Motor neuron (in vitro differentiated cells): ENCODE measurements around the gene PET117. TPM values are rescaled to one million over a fixed set of nuclear protein-coding genes. Genes with fewer than 3 reads are reported as not detected.
"Not testable (repeated sequence)": the region's sequence is repeated elsewhere in the genome, so short reads cannot be mapped to it uniquely, and the experiment has no call there.

Experiments
- ATAC-seq, 8 experiments: fragments of 200-7000 bp; cut with Tn5 transposase; replicated peaks in 6 of 8; 2 replicates each; pipeline ENCODE4 v1.8.0; 2021; ENCODE audit warnings: mild to moderate bottlenecking in 8 of 8, moderate library complexity in 8 of 8
- H3K27ac ChIP-seq, 2 donors: fragments of 250-450 bp; sonication (Bioruptor Pico); 2 replicates each; pipeline ENCODE4 v1.9.0; 2021; ENCODE audit warnings: antibody characterized with exemption in 2 of 2, mild to moderate bottlenecking in 2 of 2, moderate library complexity in 1 of 2
- H3K4me1 ChIP-seq, 2 donors: fragments of 250-450 bp; sonication (Bioruptor Pico); replicated peaks in 1 of 2; 2 replicates each; pipeline ENCODE4 v1.6.1; 2021; ENCODE audit warnings: antibody characterized with exemption in 2 of 2, mild to moderate bottlenecking in 2 of 2, moderate library complexity in 1 of 2
- H3K4me3 ChIP-seq, 5 donors: fragments of 250-450 bp; sonication (Bioruptor Pico); 2 replicates each; pipeline ENCODE4 v1.9.0; 2021; ENCODE audit warnings: antibody characterized with exemption in 5 of 5, mild to moderate bottlenecking in 5 of 5, moderate library complexity in 4 of 5
- WGBS, 10 experiments: fragments of 450-650 bp; shearing (Covaris generic); methylation state at CpG; one replicate each; pipeline ENCODE4 v1.0.0; 2022; 5-methylcytosine and 5-hydroxymethylcytosine counted together
- in situ Hi-C, 9 experiments: fragments of 400-800 bp; cut with MboI; loops; one replicate each; pipeline ENCODE4 v1.15.0; 2021; ENCODE audit warnings: low sequenced_read_pairs in 9 of 9, low pct_unique_long_range_greater_than_20kb in 2 of 9; ENCODE audit not compliant: unreplicated experiment in 9 of 9
- total RNA-seq, 8 experiments: library from RNA; unstranded; fragments of 300-600 nt; gene quantifications; 2 replicates each; pipeline versions ENCODE4 v1.2.3 to v1.2.4, GENCODE V29; 2022

The PET117 gene
- total RNA-seq, 8 experiments from 2014 or later: 10.4 to 17.3 (median 13.0) TPM

DNA sequence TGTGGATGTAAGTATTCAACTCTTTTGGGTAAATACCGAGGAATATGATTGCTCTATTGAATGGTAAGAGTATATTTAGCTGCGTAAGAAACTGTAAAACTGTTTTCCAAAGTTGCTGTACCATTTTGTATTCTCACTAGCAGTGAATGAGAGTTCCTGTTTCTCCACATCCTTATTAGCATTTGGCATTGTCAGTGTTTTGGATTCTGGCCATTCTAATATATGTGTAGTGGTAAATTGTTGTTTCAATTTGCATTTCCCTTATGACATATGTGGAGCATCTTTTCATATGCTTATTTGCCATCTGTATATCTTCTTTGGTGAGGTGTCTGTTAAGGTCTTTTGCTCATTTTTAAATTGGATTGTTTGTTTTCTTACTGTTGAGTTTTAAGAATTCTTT lies 29.3 kb upstream of the PET117 start:
- no peak for ATAC-seq
- Histone ChIP-seq H3K4me1 (no peaks in the 10 kb centered on the region), H3K4me3 (no peak overlapping the region), H3K27ac (no peak overlapping the region)
- WGBS, 10 experiments: 33 to 100% (median 69%) methylated on average over 1 to 2 of the region's 2 CpGs; no CpG with 5 or more reads in 1 of the 10 experiments
- in situ Hi-C loops: no loop called here

DNA sequence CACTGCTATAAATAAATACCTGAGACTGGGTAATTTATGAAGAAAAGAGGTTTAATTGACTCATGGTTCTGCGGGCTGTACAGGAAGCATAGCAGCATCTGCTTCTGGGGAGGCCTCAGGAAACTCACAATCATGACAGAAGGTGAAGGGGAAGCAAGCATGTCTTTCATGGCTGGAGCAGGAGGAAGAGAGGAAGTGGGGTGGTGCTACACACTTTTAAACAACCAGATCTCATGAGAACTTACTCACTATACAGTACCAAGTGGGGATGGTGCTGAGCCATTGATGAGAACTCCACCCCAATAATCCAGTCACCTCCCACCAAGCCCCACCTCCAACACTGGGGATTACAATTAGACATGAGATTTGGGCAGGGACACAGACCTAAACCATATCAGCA lies 9.1 kb upstream of the PET117 start:
- 11 to 100% (median 90%) methylated on average over 1 of the region's 1 CpG; no CpG with 5 or more reads in 4 of the 10 experiments for WGBS, 10 experiments
- in situ Hi-C loops, H3K4me1 ChIP-seq, ATAC-seq, H3K27ac ChIP-seq, H3K4me3 ChIP-seq: not testable (repeated sequence)

DNA sequence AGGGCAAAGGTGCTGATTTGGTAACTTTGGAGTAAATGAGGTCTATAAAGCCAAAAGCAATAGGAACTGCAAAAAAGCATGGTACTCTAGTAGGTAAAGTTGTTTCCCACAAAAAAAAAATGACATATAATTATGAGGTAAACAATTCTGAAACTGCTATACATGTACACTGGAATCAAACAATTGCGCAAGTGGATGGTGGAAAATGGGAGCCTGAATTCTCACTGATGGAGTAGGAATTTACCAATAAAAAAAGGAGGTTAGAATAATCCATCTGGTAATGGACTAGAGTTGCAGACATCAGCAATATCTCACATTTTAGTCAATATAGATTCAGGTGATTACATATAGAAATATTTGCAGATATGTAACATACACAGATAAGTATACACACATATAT lies 5.0 kb upstream of the PET117 start:
- no peak for ATAC-seq
- in situ Hi-C loops: no loop called here

DNA sequence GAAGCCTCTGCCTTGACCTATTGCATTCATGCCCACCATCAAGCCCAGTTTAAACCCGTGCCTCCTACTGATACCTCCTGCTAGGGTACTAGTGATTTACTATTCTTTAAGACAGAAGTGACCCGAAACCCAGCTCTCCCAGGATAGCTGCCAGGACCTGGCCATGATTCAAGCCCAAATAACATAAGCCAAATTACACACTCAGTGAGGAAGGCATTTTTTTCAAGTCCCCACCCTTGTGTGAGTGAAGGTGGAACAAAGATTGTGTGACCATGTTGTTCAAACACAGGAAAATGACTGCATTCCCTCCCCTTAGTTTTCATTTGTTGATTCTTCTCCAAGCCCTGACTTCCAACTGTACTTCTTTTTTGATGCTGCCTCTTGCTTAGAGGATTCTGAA lies 3.7 kb upstream of the PET117 start:
- Histone ChIP-seq H3K4me3 (no peak overlapping the region), H3K4me1 (peaks cover 5 to 8% of the 10 kb centered on the region in 2 donors), H3K27ac (no peak overlapping the region)
- in situ Hi-C loops: no loop called here
- WGBS, 10 experiments: 40 to 80% (median 51%) methylated on average over 1 of the region's 2 CpGs; no CpG with 5 or more reads in 6 of the 10 experiments
- no peak for ATAC-seq

More for the DNA sequence above, 5.0 kb upstream of the PET117 start:
- Histone ChIP-seq H3K27ac (no peak overlapping the region), H3K4me3 (no peak overlapping the region), H3K4me1 (peaks cover 3 to 5% of the 10 kb centered on the region in 2 donors)
- WGBS, 10 experiments: 89 to 100% (median 100%) methylated on average over 1 of the region's 1 CpG; no CpG with 5 or more reads in 2 of the 10 experiments

DNA sequence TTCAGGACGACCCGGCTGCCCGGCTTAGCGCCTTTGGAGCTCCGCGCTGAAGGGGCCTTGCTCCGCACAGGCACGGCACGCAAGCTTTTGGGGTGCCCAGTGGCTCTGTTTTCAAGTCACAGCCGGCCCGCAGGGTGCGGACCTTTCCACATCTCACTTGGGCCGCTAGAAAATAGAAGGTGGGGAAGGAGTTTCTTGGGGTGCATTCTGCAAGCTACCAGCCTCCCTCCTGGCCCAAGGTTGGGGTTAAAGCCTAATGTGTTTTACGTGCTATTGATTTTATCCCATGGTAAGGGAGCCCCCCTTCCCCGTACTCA lies 561 bp downstream of the PET117 start:
- WGBS, 10 experiments: 0 to 10% (median 5%) methylated on average over 1 to 6 of the region's 15 CpGs; no CpG with 5 or more reads in 3 of the 10 experiments
- in situ Hi-C loops: no loop called here
- Histone ChIP-seq H3K4me1 (peaks cover 15 to 16% of the 10 kb centered on the region in 2 donors), H3K27ac (peak overlapping the region; percentile 83 to 92), H3K4me3 (peak overlapping the region; percentile 69 to 95 (median 71))
- ATAC-seq: no peak

DNA sequence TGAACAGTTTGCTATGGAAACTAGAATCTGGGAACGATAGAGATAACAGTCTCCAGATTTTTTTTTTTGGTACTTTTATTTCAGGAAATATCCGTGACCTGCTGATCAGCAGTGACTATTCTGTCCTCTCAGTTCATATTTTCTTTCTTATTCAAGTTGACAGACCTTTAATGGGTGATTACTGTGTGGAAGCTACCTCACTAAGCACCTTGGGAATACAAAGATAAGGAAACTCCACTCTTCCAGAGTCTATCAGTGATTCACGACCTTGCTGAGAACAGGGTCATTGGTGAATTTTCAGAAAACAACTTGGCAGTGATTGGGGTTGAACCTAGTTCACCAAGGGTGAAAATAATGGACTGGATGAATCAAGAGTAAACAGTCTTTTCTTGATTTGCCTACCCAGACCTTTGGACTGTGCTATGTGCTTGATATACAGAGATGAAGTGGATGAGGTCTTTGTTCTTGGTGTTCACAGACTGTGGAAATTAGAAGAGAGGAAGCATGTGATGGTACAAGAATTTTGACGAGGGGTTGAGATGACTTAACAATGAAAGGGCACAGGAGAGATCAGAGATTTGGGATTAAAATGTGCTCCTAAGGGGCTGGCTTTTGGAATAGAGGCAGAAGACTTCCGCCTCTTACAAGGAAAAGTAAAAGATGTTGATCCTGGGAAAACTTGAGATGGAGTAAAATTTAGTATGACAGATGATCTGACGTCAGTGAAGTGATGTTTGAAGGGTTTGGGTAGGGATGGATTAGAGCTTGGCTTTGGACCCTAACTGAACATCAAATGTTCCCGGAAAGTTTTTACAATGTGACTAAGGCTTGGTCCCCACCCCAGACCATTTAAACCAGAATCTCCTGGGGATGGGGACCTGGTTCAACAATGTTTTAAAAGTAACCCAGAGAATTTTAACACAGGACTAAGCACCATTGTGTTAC lies 1.2 kb downstream of the PET117 start:
- in situ Hi-C loops: no loop called here
- Histone ChIP-seq H3K27ac (peak overlapping the region in 1 of 2 donors; percentile 83), H3K4me1 (peaks cover 15 to 16% of the 10 kb centered on the region in 2 donors), H3K4me3 (peak overlapping the region; percentile 69 to 95 (median 71))
- 13 to 100% (median 36%) methylated on average over 1 to 7 of the region's 7 CpGs for WGBS, 10 experiments
- ATAC-seq: no peak

DNA sequence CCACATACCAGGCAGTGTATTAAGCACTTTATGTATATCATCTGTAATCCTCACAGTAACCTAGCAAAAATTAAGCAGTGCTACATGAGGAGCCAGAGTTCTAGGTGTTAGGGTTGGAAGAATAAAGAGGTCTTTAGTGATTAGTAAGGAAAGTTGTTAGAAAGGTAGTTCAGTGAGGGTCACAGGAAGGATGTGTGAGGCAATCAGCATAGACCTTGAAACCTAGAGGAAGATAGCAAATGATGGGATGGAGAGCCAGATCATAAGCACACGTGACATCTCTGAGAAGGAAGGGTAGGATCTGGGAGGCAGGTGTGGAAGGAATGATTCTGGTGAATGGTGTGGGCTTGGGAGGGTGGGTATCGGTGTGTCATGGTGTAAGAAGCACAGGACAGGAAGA lies 2.2 kb downstream of the PET117 start:
- H3K27ac ChIP-seq: no peak overlapping the region
- in situ Hi-C loops: no loop called here
- ATAC-seq: no peak
- peaks cover 15 to 16% of the 10 kb centered on the region in 2 donors for H3K4me1 ChIP-seq
- WGBS, 10 experiments: 60 to 100% (median 100%) methylated on average over 1 to 2 of the region's 2 CpGs; no CpG with 5 or more reads in 4 of the 10 experiments
- H3K4me3 ChIP-seq: no peak overlapping the region

DNA sequence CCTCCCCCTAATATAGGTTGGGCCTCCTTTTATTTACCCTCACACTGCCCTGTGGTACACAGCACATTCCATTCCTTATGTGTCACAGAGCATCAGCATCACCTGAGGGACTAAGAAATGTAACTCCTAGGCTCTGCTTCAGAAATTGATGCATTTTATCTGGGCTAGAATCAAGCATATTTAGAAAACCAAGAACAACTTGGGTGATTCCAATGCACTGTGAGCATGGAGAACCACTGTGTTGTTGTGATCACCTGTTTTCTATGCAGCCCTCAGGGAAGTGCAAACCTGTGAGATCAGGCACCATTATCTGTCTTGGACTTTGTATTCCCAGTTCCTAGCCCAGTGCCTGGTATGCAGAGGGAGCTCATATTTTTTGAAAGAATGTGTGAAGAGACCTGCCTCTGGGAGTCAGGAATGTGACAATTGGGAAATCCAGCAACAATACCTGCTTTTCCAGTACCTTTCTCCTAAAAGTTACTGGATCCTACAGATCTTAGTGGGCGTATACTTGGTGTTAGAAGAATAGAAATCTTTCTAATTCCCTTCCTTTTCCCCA lies 7.0 kb downstream of the PET117 start:
- in situ Hi-C loops: no loop called here
- peak in 1 of 8 experiments; percentile 31 for ATAC-seq
- H3K27ac ChIP-seq: no peak overlapping the region
- H3K4me1 ChIP-seq: peaks cover under 1 to 3% of the 10 kb centered on the region in 2 donors
- WGBS, 10 experiments: 60 to 100% (median 100%) methylated on average over 1 of the region's 1 CpG; no CpG with 5 or more reads in 4 of the 10 experiments
- no peak overlapping the region for H3K4me3 ChIP-seq

DNA sequence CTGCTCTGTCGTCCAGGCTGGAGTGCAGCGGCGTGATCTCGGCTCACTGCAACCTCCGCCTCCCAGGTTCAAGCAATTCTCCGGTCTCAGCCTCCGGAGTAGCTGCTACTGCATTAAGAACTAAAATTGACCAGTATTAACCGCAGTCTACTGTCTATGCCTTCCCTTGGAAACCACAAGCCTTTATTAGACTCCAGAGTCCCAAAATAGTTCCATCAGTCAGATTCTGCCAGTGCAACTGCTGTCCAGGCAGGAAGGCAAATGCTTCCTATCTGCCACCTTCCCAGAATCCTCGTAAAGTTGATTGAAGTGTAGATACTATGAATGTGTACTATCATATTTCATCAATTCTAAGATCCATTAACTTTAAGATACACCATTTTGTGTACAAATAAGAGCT lies 16.7 kb downstream of the PET117 start:
- ATAC-seq: no peak
- in situ Hi-C loops: no loop called here
- Histone ChIP-seq H3K27ac (no peak overlapping the region), H3K4me3 (no peak overlapping the region), H3K4me1 (no peaks in the 10 kb centered on the region)
- WGBS, 10 experiments: 80 to 100% (median 98%) methylated on average over 1 to 9 of the region's 9 CpGs

DNA sequence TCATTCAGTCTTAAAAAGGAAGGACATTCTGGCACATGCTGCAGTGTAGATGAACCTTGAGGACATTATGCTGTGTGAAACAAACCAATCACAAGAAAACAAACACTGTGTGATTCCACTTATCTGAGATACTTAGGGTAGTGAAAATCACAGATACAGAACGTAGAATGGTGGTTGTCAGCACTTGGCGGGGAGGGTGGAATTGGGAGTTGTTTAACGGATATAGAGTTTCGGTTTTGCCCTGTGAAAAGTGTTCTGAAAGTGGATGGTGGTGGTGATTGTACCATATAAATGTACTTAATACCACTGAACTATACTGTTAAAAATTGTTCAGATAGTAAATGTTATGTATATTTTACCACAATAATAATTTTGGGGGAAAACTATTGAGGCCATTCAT lies 18.4 kb downstream of the PET117 start:
- in situ Hi-C loops: no loop called here
- WGBS, 10 experiments: 90 to 100% (median 94%) methylated on average over 2 to 4 of the region's 4 CpGs; no CpG with 5 or more reads in 4 of the 10 experiments
- Histone ChIP-seq H3K4me3 (no peak overlapping the region), H3K27ac (no peak overlapping the region), H3K4me1 (no peaks in the 10 kb centered on the region)
- no peak for ATAC-seq

DNA sequence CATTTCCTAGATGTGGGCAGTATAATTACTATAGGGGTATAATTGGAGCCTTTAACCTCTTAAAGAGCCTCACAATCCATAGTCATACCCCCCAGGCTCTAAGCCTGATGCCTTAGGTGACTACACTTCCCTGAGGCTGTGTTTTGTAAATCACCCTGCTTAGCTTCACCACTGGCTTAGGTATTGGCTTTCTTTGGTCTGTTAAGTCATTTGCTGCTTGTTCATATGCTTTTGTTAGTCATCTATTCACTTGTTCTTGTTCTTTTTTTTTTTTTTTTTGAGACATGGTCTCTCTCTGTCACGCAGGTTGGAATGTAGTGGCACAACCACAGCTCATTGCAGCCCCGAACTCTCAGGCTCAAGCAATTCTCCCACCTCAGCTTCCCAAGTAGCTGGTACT lies 26.7 kb downstream of the PET117 start:
- in situ Hi-C loops: no loop called here
- no peak overlapping the region for H3K4me3 ChIP-seq
- no peaks in the 10 kb centered on the region for H3K4me1 ChIP-seq
- H3K27ac ChIP-seq: no peak overlapping the region
- peak in 1 of 8 experiments; percentile 21 for ATAC-seq
- WGBS, 10 experiments: 39 to 100% (median 85%) methylated on average over 1 to 2 of the region's 2 CpGs; no CpG with 5 or more reads in 2 of the 10 experiments

DNA sequence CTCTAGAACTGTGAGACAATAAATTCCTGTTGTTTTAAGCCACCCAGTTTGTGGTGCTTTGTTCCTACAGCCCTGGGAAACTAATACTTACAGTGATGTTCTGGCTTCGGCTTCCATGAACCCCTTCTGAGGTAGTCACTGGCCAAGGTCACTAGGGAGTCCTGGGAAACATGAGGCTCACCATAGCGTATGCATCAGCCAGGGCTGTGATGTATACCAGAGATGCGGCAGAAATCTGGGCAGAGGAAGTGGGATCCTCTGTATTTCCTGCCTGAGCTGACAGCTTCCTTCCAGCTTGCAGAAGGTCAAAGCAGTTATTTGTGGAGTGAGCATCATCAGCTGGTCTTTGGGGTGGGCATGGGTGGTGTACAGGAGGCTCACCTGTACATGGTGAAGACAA lies 27.9 kb downstream of the PET117 start:
- no peak for ATAC-seq
- Histone ChIP-seq H3K27ac (no peak overlapping the region), H3K4me1 (no peaks in the 10 kb centered on the region), H3K4me3 (no peak overlapping the region)
- in situ Hi-C loops: no loop called here
- 40 to 100% (median 91%) methylated on average over 1 to 3 of the region's 3 CpGs; no CpG with 5 or more reads in 4 of the 10 experiments for WGBS, 10 experiments

DNA sequence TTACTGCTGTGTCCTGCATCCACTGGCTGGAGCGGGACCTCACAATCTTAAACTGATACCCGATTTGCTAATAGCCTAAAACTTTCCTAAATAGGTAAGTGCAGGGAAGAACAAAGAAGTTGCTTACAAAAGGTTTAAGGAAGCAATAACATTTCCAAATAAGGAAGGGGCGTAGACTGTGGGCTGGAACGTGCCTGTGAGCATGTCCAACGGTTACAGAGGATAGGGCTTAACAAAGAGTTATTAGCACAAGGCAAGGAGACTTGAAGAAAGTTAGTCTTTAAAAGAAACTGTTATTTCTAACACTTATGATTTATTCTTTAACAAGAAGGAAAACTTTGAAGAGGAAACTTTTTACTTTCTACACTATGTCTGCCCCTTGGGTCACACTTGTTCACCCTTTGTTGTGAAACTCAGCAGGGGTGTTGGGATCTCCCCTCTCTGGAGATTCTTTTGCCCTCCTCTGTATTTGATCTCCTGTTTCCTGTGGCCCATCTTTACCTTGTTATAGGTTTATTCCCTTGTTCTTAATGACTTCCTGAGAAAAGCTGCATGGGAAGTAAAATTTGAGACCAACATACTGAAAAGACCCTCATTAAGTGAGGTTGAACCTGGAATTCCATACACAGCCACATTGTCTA lies 28.7 kb downstream of the PET117 start:
- WGBS, 10 experiments: 59 to 100% (median 83%) methylated on average over 1 to 5 of the region's 5 CpGs; no CpG with 5 or more reads in 2 of the 10 experiments
- Histone ChIP-seq H3K4me3 (no peak overlapping the region), H3K27ac (no peak overlapping the region), H3K4me1 (no peaks in the 10 kb centered on the region)
- in situ Hi-C loops: no loop called here
- peak in 1 of 8 experiments; percentile 15 for ATAC-seq
